ENCODE measurements around the gene AXIN1.

GRCh38 chr16:259226-259625 is 93.3 kb downstream of the AXIN1 start:
- TF ChIP-seq EZH2 (optimal IDR thresholded peaks at IDR 0.05; ENCODE audit: low read depth, low read length), result no peak
- TF ChIP-seq CTCF (IDR thresholded peaks at IDR 0.05; ENCODE audit: low read length), result no peak
- no peak for TF ChIP-seq EZH2phosphoT487 (IDR thresholded peaks at IDR 0.05; ENCODE audit: low read length)
